ENCODE measurements around the gene TCAF1.

Gene TCAF1

DNA sequence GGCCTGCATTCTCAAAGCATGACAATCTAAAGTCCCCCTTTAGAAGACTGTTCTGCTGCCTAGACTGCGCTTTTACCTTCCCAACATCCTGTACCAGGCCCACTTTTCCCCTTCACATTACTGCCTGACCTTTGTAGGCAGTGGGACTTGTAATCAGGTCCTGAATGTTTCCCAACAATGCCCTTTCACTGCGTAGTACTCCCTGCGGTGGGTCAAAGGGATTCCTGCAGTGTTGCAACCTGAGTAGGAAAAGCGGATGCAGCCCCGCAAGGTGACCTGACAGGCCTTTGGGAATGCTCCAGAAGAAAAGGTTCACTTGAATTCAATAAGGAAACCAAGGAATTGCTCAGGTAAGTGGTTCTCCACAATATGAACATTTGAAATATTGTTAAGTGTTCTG is 4.9 kb upstream of the TCAF1 start:
- H3K4me2 ChIP-seq (ENCODE audit: insufficient read depth, low read length, poor library complexity, severe bottlenecking) = no peak overlapping the region
- H3K4ac ChIP-seq (ENCODE audit: low read length) = no peak overlapping the region
- no peak overlapping the region for H2BK15ac ChIP-seq (ENCODE audit: low read length)
- WGBS, 2 donors (ENCODE audit: extremely low coverage in 2 of 2, insufficient read length in 2 of 2, insufficient replicate concordance in 1 of 2) = no CpG with 5 or more reads among the region's 5 CpGs
- no peaks in the 10 kb centered on the region for H3K36me3 ChIP-seq (replicated peaks in 1 of 2; ENCODE audit: control insufficient read depth in 2 of 2, insufficient read depth in 2 of 2, low read length in 2 of 2)
- H4K91ac ChIP-seq (ENCODE audit: low read depth, low read length, poor library complexity) = no peak overlapping the region
- no peak overlapping the region for H3K4me3 ChIP-seq (ENCODE audit: low read length in 2 of 2)
- H4K8ac ChIP-seq (ENCODE audit: low read depth, low read length) = no peak overlapping the region
- no peak overlapping the region for H2BK5ac ChIP-seq (ENCODE audit: low read length)
- H2AFZ ChIP-seq (ENCODE audit: low read length) = peak overlapping the region; percentile 48
- no peaks in the 10 kb centered on the region for H3K9me3 ChIP-seq (replicated peaks in 1 of 2; ENCODE audit: control insufficient read depth in 2 of 2, insufficient read depth in 1 of 2, low read depth in 1 of 2, low read length in 2 of 2)
- H3K4me1 ChIP-seq (ENCODE audit: control insufficient read depth in 2 of 2, insufficient read depth in 1 of 2, low read depth in 1 of 2, low read length in 2 of 2) = peaks cover 3 to 6% of the 10 kb centered on the region in 2 donors
- H3K79me1 ChIP-seq (ENCODE audit: low read depth, low read length) = no peaks in the 10 kb centered on the region
- H3K18ac ChIP-seq (ENCODE audit: low read length) = no peak overlapping the region
- H3K9ac ChIP-seq (ENCODE audit: low read depth, low read length, poor library complexity) = no peak overlapping the region
- H3K14ac ChIP-seq (ENCODE audit: low read length) = no peak overlapping the region
- no peak overlapping the region for H3K27ac ChIP-seq (replicated peaks; ENCODE audit: low read length)
- no peak overlapping the region for H2BK120ac ChIP-seq (ENCODE audit: low read depth, low read length)
- no peak overlapping the region for H3K23ac ChIP-seq (ENCODE audit: low read depth, low read length, poor library complexity)
- H3K27me3 ChIP-seq (ENCODE audit: control insufficient read depth in 3 of 3, insufficient read depth in 3 of 3, low read depth in 1 of 3, low read length in 3 of 3) = peaks cover 0 to 17% (median 16%) of the 10 kb centered on the region in 3 experiments
- no peak overlapping the region for H2AK5ac ChIP-seq (ENCODE audit: low read depth, low read length)
- no peak overlapping the region for H2BK12ac ChIP-seq (ENCODE audit: low read length)
- peak; percentile 54 for DNase-seq (ENCODE audit: low spot score)

DNA sequence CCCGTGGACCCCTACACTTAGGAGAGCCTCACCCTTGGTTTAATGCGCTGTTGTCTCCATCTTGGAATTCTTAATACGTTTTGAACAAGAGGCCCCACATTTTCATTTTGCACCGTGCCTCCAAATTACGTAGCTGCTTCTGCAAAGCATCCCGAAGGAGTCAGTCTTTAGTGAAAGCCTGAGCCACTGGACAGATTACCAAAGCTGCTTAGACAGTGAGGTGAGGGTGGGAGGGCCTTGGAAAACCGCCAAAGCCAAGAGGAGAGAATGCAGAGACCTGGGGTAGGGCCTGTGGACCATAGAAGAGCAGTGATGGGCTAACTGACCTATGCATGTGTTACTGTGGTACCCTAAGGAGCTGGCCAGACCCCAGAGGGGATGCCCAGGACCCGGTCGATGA is 4.2 kb upstream of the TCAF1 start:
- Histone ChIP-seq H3K9ac (ENCODE audit: low read depth, low read length, poor library complexity) (no peak overlapping the region), H3K4ac (ENCODE audit: low read length) (no peak overlapping the region), H3K27ac (replicated peaks; ENCODE audit: low read length) (no peak overlapping the region), H3K23ac (ENCODE audit: low read depth, low read length, poor library complexity) (no peak overlapping the region), H4K91ac (ENCODE audit: low read depth, low read length, poor library complexity) (no peak overlapping the region), H2AK5ac (ENCODE audit: low read depth, low read length) (no peak overlapping the region), H3K14ac (ENCODE audit: low read length) (no peak overlapping the region), H2BK120ac (ENCODE audit: low read depth, low read length) (no peak overlapping the region), H4K8ac (ENCODE audit: low read depth, low read length) (no peak overlapping the region), H3K18ac (ENCODE audit: low read length) (no peak overlapping the region), H3K4me1 (ENCODE audit: control insufficient read depth in 2 of 2, insufficient read depth in 1 of 2, low read depth in 1 of 2, low read length in 2 of 2) (peaks cover 3 to 6% of the 10 kb centered on the region in 2 donors), H2BK12ac (ENCODE audit: low read length) (no peak overlapping the region), H3K79me1 (ENCODE audit: low read depth, low read length) (no peaks in the 10 kb centered on the region), H3K9me3 (replicated peaks in 1 of 2; ENCODE audit: control insufficient read depth in 2 of 2, insufficient read depth in 1 of 2, low read depth in 1 of 2, low read length in 2 of 2) (no peaks in the 10 kb centered on the region), H3K4me2 (ENCODE audit: insufficient read depth, low read length, poor library complexity, severe bottlenecking) (no peak overlapping the region), H3K36me3 (replicated peaks in 1 of 2; ENCODE audit: control insufficient read depth in 2 of 2, insufficient read depth in 2 of 2, low read length in 2 of 2) (no peaks in the 10 kb centered on the region), H2BK5ac (ENCODE audit: low read length) (no peak overlapping the region), H3K4me3 (ENCODE audit: low read length in 2 of 2) (no peak overlapping the region), H2BK15ac (ENCODE audit: low read length) (no peak overlapping the region), H3K27me3 (ENCODE audit: control insufficient read depth in 3 of 3, insufficient read depth in 3 of 3, low read depth in 1 of 3, low read length in 3 of 3) (peaks cover 0 to 16% (median 16%) of the 10 kb centered on the region in 3 experiments), H2AFZ (ENCODE audit: low read length) (no peak overlapping the region)
- WGBS, 2 donors (ENCODE audit: extremely low coverage in 2 of 2, insufficient read length in 2 of 2, insufficient replicate concordance in 1 of 2) = no CpG with 5 or more reads among the region's 9 CpGs
- DNase-seq (ENCODE audit: low spot score) = no peak

DNA sequence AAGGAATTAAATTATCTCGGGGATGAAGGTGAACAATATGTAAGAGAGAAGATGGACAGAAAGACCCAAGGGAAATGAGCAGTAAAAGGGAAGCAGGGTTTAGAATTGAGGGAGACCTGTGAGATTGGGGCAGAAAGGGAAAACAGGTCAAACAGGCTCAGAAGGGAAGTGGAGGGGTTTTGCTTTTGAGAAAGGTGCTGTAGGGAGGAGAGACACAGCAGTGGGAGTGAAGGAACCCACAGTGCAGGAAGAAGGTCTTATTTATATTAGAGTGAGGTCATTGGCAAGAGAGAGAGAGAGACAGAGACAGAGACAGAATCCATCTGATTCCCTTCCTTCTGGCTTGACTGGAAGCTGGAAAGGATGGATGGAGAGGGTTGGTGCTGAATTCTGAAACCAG is 3.5 kb upstream of the TCAF1 start:
- Histone ChIP-seq H3K9me3 (replicated peaks in 1 of 2; ENCODE audit: control insufficient read depth in 2 of 2, insufficient read depth in 1 of 2, low read depth in 1 of 2, low read length in 2 of 2) (no peaks in the 10 kb centered on the region), H3K79me1 (ENCODE audit: low read depth, low read length) (no peaks in the 10 kb centered on the region), H4K91ac (ENCODE audit: low read depth, low read length, poor library complexity) (no peak overlapping the region), H3K4me2 (ENCODE audit: insufficient read depth, low read length, poor library complexity, severe bottlenecking) (no peak overlapping the region), H3K4ac (ENCODE audit: low read length) (no peak overlapping the region), H2BK15ac (ENCODE audit: low read length) (no peak overlapping the region), H2BK12ac (ENCODE audit: low read length) (no peak overlapping the region), H3K4me3 (ENCODE audit: low read length in 2 of 2) (no peak overlapping the region), H3K14ac (ENCODE audit: low read length) (no peak overlapping the region), H4K8ac (ENCODE audit: low read depth, low read length) (no peak overlapping the region), H2BK5ac (ENCODE audit: low read length) (no peak overlapping the region), H3K27ac (replicated peaks; ENCODE audit: low read length) (no peak overlapping the region), H3K9ac (ENCODE audit: low read depth, low read length, poor library complexity) (no peak overlapping the region), H3K23ac (ENCODE audit: low read depth, low read length, poor library complexity) (no peak overlapping the region), H3K36me3 (replicated peaks in 1 of 2; ENCODE audit: control insufficient read depth in 2 of 2, insufficient read depth in 2 of 2, low read length in 2 of 2) (no peaks in the 10 kb centered on the region), H2AK5ac (ENCODE audit: low read depth, low read length) (no peak overlapping the region), H2AFZ (ENCODE audit: low read length) (peak overlapping the region; percentile 81), H3K27me3 (ENCODE audit: control insufficient read depth in 3 of 3, insufficient read depth in 3 of 3, low read depth in 1 of 3, low read length in 3 of 3) (peaks cover 0 to 16% (median 12%) of the 10 kb centered on the region in 3 experiments), H3K18ac (ENCODE audit: low read length) (no peak overlapping the region), H2BK120ac (ENCODE audit: low read depth, low read length) (no peak overlapping the region), H3K4me1 (ENCODE audit: control insufficient read depth in 2 of 2, insufficient read depth in 1 of 2, low read depth in 1 of 2, low read length in 2 of 2) (peaks cover 6 to 7% of the 10 kb centered on the region in 2 donors)
- DNase-seq (ENCODE audit: low spot score) = no peak
- no CpG with 5 or more reads among the region's 1 CpG for WGBS, 2 donors (ENCODE audit: extremely low coverage in 2 of 2, insufficient read length in 2 of 2, insufficient replicate concordance in 1 of 2)

DNA sequence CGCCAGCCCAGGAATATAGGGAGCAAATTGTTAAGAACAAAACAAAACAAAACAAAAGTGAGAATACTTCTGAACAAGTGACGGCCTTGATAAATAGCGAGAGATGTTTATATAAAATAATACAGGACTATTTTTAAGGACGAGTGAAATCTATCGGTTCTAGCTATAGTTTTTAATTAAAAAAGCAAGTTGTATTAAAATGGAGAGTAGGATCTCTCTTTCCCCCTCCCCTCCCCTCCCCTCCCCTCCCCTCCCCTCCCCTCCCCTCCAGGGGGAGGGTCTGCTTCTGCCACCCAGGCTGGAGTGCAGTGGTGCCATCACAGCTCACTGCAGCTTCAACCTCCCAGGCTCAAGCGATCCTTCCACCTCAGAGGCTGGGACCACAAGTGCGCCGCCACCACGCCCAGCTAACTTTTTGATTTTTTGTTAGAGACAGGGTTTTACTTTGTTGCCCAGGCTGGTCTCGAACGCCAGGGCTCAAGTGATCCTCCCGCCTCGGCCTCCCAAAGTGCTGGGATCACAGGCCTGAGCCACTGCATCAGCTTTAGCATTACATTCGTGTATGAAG is 440 bp upstream of the TCAF1 start:
- Histone ChIP-seq H2BK120ac (ENCODE audit: low read depth, low read length) (no peak overlapping the region), H2BK5ac (ENCODE audit: low read length) (no peak overlapping the region), H3K18ac (ENCODE audit: low read length) (no peak overlapping the region), H3K4me3 (ENCODE audit: low read length in 2 of 2) (peak overlapping the region in 1 of 2 donors; percentile 79), H3K79me1 (ENCODE audit: low read depth, low read length) (no peaks in the 10 kb centered on the region), H3K4me2 (ENCODE audit: insufficient read depth, low read length, poor library complexity, severe bottlenecking) (no peak overlapping the region), H3K36me3 (replicated peaks in 1 of 2; ENCODE audit: control insufficient read depth in 2 of 2, insufficient read depth in 2 of 2, low read length in 2 of 2) (peaks cover 0 to 5% of the 10 kb centered on the region in 2 donors), H3K4ac (ENCODE audit: low read length) (no peak overlapping the region), H3K27ac (replicated peaks; ENCODE audit: low read length) (no peak overlapping the region), H3K14ac (ENCODE audit: low read length) (no peak overlapping the region), H2AK5ac (ENCODE audit: low read depth, low read length) (no peak overlapping the region), H3K27me3 (ENCODE audit: control insufficient read depth in 3 of 3, insufficient read depth in 3 of 3, low read depth in 1 of 3, low read length in 3 of 3) (peaks cover 0 to 16% (median 0%) of the 10 kb centered on the region in 3 experiments), H4K91ac (ENCODE audit: low read depth, low read length, poor library complexity) (no peak overlapping the region), H3K23ac (ENCODE audit: low read depth, low read length, poor library complexity) (peak overlapping the region; percentile 95), H4K8ac (ENCODE audit: low read depth, low read length) (no peak overlapping the region), H3K9me3 (replicated peaks in 1 of 2; ENCODE audit: control insufficient read depth in 2 of 2, insufficient read depth in 1 of 2, low read depth in 1 of 2, low read length in 2 of 2) (peaks cover 0 to 8% of the 10 kb centered on the region in 2 donors), H2BK12ac (ENCODE audit: low read length) (no peak overlapping the region), H3K4me1 (ENCODE audit: control insufficient read depth in 2 of 2, insufficient read depth in 1 of 2, low read depth in 1 of 2, low read length in 2 of 2) (peaks cover 6 to 12% of the 10 kb centered on the region in 2 donors), H3K9ac (ENCODE audit: low read depth, low read length, poor library complexity) (no peak overlapping the region), H2BK15ac (ENCODE audit: low read length) (no peak overlapping the region), H2AFZ (ENCODE audit: low read length) (peak overlapping the region; percentile 98)
- WGBS, 2 donors (ENCODE audit: extremely low coverage in 2 of 2, insufficient read length in 2 of 2, insufficient replicate concordance in 1 of 2) = no CpG with 5 or more reads among the region's 14 CpGs
- DNase-seq (ENCODE audit: low spot score) = no peak

All from neuronal stem cell (in vitro differentiated cells).